ENCODE measurements around the gene FGFR2.
"Not testable (repeated sequence)": the region's sequence is repeated elsewhere in the genome, so short reads cannot be mapped to it uniquely, and the experiment has no call there.

The FGFR2 gene

GRCh38 chr10:121526135-121526790 is 72.0 kb downstream of the FGFR2 start:
- no peak for DNase-seq (ENCODE audit: low read depth in 2 of 3, low spot score in 2 of 3)

GRCh38 chr10:121525251-121526134 is 72.8 kb downstream of the FGFR2 start:
- no peak for DNase-seq (ENCODE audit: low read depth in 2 of 3, low spot score in 2 of 3)

DNA sequence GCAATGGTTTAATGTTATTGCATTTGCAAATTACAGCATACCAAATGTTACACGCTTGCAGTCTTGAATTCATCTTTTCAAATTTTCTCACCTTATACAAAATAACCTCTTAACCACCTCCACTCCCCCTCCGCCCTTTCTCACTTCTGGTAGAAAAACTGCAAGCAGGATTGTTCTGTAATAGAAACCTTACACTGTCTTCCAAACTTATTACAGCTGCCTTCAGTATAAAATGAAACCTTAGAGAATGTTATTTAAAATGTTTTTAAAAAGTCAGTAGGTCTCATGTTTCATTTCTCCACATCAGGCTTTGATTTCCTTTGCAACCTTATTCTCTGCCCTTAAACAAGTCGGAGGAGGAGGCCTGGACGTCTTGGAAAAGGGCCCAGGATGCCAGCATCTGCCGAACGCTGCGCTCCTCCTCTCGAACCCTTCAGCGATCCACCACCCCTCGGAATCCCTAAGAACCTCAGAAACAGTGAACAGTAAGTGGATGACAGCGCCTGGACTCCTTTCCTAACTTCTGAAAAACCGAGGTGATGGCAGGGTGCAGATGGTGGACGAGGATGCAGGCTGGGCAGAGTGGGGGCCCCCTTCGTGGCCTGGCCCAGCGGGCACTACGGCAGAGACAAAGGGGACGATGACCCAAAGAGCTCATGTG is 74.0 kb downstream of the FGFR2 start:
- DNase-seq (ENCODE audit: low read depth in 2 of 3, low spot score in 2 of 3), result no peak

DNA sequence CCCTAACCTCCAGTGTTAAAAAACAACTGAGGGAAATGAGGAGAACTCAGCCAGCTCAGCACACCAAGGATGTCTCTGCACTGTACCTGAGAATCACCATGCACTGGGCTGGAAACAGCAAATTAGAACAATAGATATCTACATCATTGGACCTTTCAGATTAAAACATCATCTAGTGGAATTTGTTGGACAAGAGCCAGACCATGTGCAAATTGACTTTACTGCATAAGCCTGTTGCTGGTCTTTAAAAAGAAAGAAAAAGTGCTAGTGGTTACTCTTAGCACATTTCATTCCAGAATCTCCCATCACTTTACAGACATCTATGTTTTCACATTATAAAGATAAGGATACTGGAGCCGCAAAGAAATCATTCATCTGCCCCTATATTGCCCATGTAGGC is 75.4 kb downstream of the FGFR2 start:
- no peak for DNase-seq (ENCODE audit: low read depth in 2 of 3, low spot score in 2 of 3)

GRCh38 chr10:121521794-121522556 is 76.3 kb downstream of the FGFR2 start:
- no peak for DNase-seq (ENCODE audit: low read depth in 2 of 3, low spot score in 2 of 3)

DNA sequence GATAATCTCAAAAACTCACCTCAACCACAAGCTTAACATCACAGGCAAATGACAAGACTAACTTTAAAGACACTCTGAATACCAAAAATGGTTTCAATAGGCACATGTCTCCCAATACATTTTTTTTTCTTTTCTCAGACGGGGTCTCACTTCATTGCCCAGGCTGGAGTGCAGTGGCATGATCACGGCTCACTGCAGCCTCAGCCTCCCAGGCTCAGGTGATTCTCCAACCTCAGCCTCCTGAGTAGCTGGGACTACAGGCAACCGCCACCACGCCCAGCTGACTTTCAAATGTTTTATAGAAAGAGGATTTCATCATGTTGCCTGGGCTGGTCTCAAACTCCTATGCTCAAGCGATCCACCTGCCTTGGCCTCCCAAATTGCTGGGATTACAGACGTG is 77.7 kb downstream of the FGFR2 start:
- not testable (repeated sequence) for DNase-seq (ENCODE audit: low read depth in 2 of 3, low spot score in 2 of 3)

GRCh38 chr10:121519901-121520493 is 78.2 kb downstream of the FGFR2 start:
- no peak for DNase-seq (ENCODE audit: low read depth in 2 of 3, low spot score in 2 of 3)

- DNase-seq (ENCODE audit: low read depth in 2 of 3, low spot score in 2 of 3), result no peak
Observed at GRCh38 chr10:121519411-121519810, 78.8 kb downstream of the FGFR2 start.

DNA sequence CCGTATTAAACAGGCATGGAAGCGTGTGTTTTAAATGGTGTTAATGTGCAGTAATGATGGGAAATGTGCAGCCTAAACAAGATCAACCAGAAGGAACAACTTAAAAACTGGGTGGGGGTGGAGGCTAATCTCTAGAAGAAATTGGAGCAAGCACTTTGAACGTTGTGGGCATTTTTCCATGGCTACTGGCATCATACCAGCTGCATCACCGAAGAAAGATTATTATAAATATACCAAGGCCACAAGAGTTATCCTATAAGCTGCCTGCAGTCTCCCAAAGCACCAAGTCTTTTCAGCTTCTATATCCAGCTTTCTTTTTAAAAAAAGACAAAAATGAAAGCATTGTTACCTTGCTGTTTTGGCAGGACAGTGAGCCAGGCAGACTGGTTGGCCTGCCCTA is 79.9 kb downstream of the FGFR2 start:
- no peak for DNase-seq (ENCODE audit: low read depth in 2 of 3, low spot score in 2 of 3)

DNA sequence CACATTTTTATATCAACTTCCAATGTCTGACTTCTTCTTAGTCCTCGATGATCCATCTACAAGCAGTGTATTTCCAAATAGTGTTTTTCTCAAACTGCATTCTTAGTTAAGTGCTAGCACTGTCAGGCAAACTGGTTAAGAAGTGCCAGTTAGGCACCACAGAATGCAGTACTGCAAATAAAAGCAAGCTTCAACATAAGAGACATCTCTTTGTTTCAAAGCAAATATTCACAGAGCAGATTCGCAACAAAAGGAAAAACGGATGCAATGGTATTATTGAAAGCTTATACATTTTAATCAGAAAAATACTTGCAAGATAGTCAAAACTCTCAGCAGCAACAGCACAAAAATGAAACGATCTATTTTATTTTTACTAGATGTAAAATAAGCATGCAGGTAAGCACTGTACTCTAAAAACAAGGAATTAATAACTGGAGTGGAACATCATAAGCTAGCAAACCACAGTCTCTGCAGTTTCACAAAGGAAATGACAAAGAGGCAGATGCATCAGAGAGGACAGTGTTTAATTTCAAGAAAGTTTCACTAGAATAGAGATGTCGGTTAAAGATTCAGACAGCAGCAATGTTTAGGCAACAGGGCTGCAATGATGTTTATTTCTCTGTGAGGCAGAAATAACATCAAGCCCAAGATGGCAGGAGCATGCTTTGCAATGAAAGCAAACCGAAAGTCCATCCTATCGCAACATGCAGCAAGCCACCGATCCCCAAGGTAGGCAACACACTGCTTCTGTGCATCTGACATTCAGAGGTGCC is 82.0 kb downstream of the FGFR2 start:
- no peak for DNase-seq (ENCODE audit: low read depth in 2 of 3, low spot score in 2 of 3)

GRCh38 chr10:121514141-121514865 is 83.9 kb downstream of the FGFR2 start:
- DNase-seq (ENCODE audit: low read depth in 2 of 3, low spot score in 2 of 3), result no peak

GRCh38 chr10:121511943-121512342 is 86.3 kb downstream of the FGFR2 start:
- no peak for DNase-seq (ENCODE audit: low read depth in 2 of 3, low spot score in 2 of 3)

DNA sequence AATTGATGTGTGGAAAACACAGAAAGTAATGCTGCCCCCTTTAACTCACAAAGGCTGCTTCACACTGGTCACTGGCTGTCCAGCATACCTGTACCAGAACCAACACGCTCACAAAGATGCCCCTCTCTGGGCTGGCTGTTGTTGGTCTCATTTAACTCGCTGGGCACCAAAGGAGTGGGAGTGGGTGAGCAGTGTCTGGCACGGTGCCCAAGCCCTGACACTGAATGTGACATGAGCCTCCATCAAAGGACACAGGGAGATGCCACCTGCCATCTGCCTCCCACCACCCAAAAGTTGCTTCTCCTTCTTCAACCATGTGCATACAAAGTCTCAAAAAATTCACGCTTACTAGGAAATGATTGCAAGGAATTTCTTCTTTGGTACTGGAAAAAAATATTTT is 86.8 kb downstream of the FGFR2 start:
- no peak for DNase-seq (ENCODE audit: low read depth in 2 of 3, low spot score in 2 of 3)

- DNase-seq (ENCODE audit: low read depth in 2 of 3, low spot score in 2 of 3), result no peak
Observed at GRCh38 chr10:121510201-121510771, 88.0 kb downstream of the FGFR2 start.

GRCh38 chr10:121509796-121510195 is 88.4 kb downstream of the FGFR2 start:
- DNase-seq (ENCODE audit: low read depth in 2 of 3, low spot score in 2 of 3), result no peak

- no peak for DNase-seq (ENCODE audit: low read depth in 2 of 3, low spot score in 2 of 3)
Observed at GRCh38 chr10:121509112-121509511, 89.1 kb downstream of the FGFR2 start.

GRCh38 chr10:121503587-121504051 is 94.6 kb downstream of the FGFR2 start:
- DNase-seq (ENCODE audit: low read depth in 2 of 3, low spot score in 2 of 3), result no peak

DNA sequence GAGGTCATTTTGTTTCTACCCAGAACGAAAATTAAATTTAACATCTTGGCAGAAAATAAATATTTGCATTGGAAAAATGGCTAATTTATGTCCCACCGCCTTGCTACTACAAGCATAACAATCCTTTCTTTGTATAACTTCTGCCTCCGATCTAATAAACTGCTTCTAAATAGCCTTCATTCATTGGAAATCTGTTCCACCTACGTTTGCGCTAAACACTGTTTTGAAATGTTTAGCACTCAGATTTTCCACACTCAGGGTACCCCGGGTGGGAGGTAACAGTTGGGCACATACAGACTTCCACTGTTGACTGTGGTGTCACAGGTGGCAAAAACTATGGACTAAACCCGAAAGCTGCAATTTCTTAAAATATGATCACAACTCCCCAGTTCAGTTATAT is 96.4 kb downstream of the FGFR2 start:
- DNase-seq (ENCODE audit: low read depth in 2 of 3, low spot score in 2 of 3), result no peak

- no peak for DNase-seq (ENCODE audit: low read depth in 2 of 3, low spot score in 2 of 3)
Observed at GRCh38 chr10:121500701-121501332, 97.4 kb downstream of the FGFR2 start.
